GM23338 (cell line): ENCODE results near the gene TPP1. TPM values are rescaled to one million over a fixed set of nuclear protein-coding genes. Genes with fewer than 3 reads are reported as not detected.

ENCODE experiments used
- ATAC-seq: fragments of 200-7000 bp; cut with Tn5 transposase; 3 replicates; pipeline ENCODE4 v1.9.1; 2020
- DNase-seq: peaks from one replicate; pipeline ENCODE4 v3.0.0-alpha.2; 2015; ENCODE audit warnings: low spot score
- H2AFZ ChIP-seq: fragments of 200-600 bp; sonication (generic); 2 replicates; pipeline ENCODE4 v1.8.0; 2016; ENCODE audit warnings: antibody characterized with exemption, mild to moderate bottlenecking, moderate library complexity
- H3F3A ChIP-seq: fragments of 200-600 bp; sonication (generic); replicated peaks from 2 replicates; pipeline ENCODE4 v1.8.0; 2017; ENCODE audit warnings: antibody characterized with exemption, mixed run types, low read depth
- H3K27ac ChIP-seq: fragments of 200-600 bp; sonication (generic); 2 replicates; pipeline ENCODE4 v1.6.1; 2016; ENCODE audit warnings: low read depth
- H3K27me3 ChIP-seq: fragments of 200-600 bp; sonication (generic); 2 replicates; pipeline ENCODE4 v1.8.0; 2016; ENCODE audit warnings: mild to moderate bottlenecking, mixed run types, moderate library complexity; ENCODE audit not compliant: insufficient read depth
- H3K36me3 ChIP-seq: fragments of 200-600 bp; sonication (generic); 2 replicates; pipeline ENCODE4 v1.8.0; 2016; ENCODE audit warnings: mild to moderate bottlenecking; ENCODE audit not compliant: insufficient read depth
- H3K4me1 ChIP-seq: fragments of 200-600 bp; sonication (generic); 2 replicates; pipeline ENCODE4 v1.8.0; 2016; ENCODE audit warnings: mild to moderate bottlenecking, moderate library complexity; ENCODE audit not compliant: insufficient read depth
- H3K4me2 ChIP-seq: fragments of 200-600 bp; sonication (generic); 2 replicates; pipeline ENCODE4 v1.7.1; 2017; ENCODE audit warnings: mixed run types
- H3K4me3 ChIP-seq: fragments of 200-600 bp; sonication (generic); 2 replicates; pipeline ENCODE4 v1.6.1; 2016; ENCODE audit warnings: mixed run types
- H3K79me2 ChIP-seq: fragments of 200-600 bp; sonication (generic); replicated peaks from 2 replicates; pipeline ENCODE4 v1.8.0; 2017; ENCODE audit warnings: mild to moderate bottlenecking; ENCODE audit not compliant: insufficient read depth
- H3K9me2 ChIP-seq: fragments of 200-600 bp; sonication (generic); 2 replicates; pipeline ENCODE4 v1.8.0; 2017; ENCODE audit not compliant: insufficient read depth
- H4K20me1 ChIP-seq: fragments of 200-600 bp; sonication (generic); replicated peaks from 2 replicates; pipeline ENCODE4 v1.8.0; 2017; ENCODE audit warnings: mild to moderate bottlenecking; ENCODE audit not compliant: insufficient read depth
- H3K27ac Mint-ChIP-seq: 2 replicates; pipeline ENCODE4 v1.8.0; 2020; ENCODE audit warnings: inconsistent platforms, mild to moderate bottlenecking, moderate library complexity, mixed read lengths
- H3K27me3 Mint-ChIP-seq: 3 replicates; pipeline ENCODE4 v1.8.0; 2022; ENCODE audit warnings: low read depth, mild to moderate bottlenecking, moderate library complexity, mixed read lengths, inconsistent platforms; ENCODE audit not compliant: insufficient read depth, poor library complexity
- H3K36me3 Mint-ChIP-seq: 3 replicates; pipeline ENCODE4 v1.8.0; 2021; ENCODE audit warnings: low read depth, mild to moderate bottlenecking, inconsistent platforms, moderate library complexity, mixed read lengths
- H3K4me1 Mint-ChIP-seq: 3 replicates; pipeline ENCODE4 v1.8.0; 2020; ENCODE audit warnings: mild to moderate bottlenecking, inconsistent platforms, mixed read lengths
- H3K4me3 Mint-ChIP-seq: 3 replicates; pipeline ENCODE4 v1.8.0; 2021; ENCODE audit warnings: moderate library complexity, mild to moderate bottlenecking, inconsistent platforms, mixed read lengths
- H3K9me3 Mint-ChIP-seq: 3 replicates; pipeline ENCODE4 v1.8.0; 2020; ENCODE audit warnings: moderate library complexity, mild to moderate bottlenecking, inconsistent platforms, mixed read lengths
- CREB1 ChIP-seq: fragments of 250-450 bp; sonication (Bioruptor Pico); IDR thresholded peaks from 2 replicates; pipeline ENCODE4 v1.5.0; 2020; ENCODE audit warnings: low read depth, mild to moderate bottlenecking, moderate library complexity
- CTCF ChIP-seq, 2 experiments: fragments of 200-600 bp in 1 of 2; sonication (generic) in 1 of 2; conservative IDR thresholded peaks; 2 replicates each; pipeline versions ENCODE4 v1.5.1 to v1.6.1; 2016 to 2017; ENCODE audit warnings: antibody characterized with exemption in 2 of 2, low read depth in 2 of 2, mild to moderate bottlenecking in 2 of 2, moderate library complexity in 1 of 2
- EZH2 ChIP-seq: fragments of 200-600 bp; sonication (generic); IDR thresholded peaks from one replicate; pipeline ENCODE4 v1.8.0; 2017; ENCODE audit warnings: antibody characterized with exemption, mild to moderate bottlenecking, low read depth; ENCODE audit not compliant: unreplicated experiment
- EZH2phosphoT487 ChIP-seq: fragments of 200-600 bp; sonication (generic); IDR thresholded peaks from one replicate; pipeline ENCODE4 v1.8.1; 2018; ENCODE audit warnings: antibody characterized with exemption; ENCODE audit not compliant: unreplicated experiment
- JUNB ChIP-seq: IDR thresholded peaks from one replicate; pipeline ENCODE4 v1.6.1; 2016; ENCODE audit warnings: antibody characterized with exemption; ENCODE audit not compliant: unreplicated experiment
- NANOG ChIP-seq: IDR thresholded peaks from 2 replicates; pipeline ENCODE4 v1.6.1; 2016; ENCODE audit warnings: antibody characterized with exemption, borderline replicate concordance
- POLR2AphosphoS5 ChIP-seq: IDR thresholded peaks from 2 replicates; pipeline ENCODE4 v1.6.1; 2016; ENCODE audit warnings: antibody characterized with exemption, low read depth
- REST ChIP-seq: IDR thresholded peaks from one replicate; pipeline ENCODE4 v1.6.1; 2018; ENCODE audit warnings: antibody characterized with exemption; ENCODE audit not compliant: unreplicated experiment
- STAT1 ChIP-seq: IDR thresholded peaks from one replicate; pipeline ENCODE4 v1.6.1; 2016; ENCODE audit warnings: antibody characterized with exemption; ENCODE audit not compliant: unreplicated experiment
- ZNF114 ChIP-seq: fragments of 250-450 bp; sonication (Bioruptor Pico); IDR thresholded peaks from 2 replicates; pipeline ENCODE4 v1.5.0; 2020; ENCODE audit warnings: mild to moderate bottlenecking, moderate library complexity
- ZNF331 ChIP-seq: fragments of 250-450 bp; sonication (Bioruptor Pico); IDR thresholded peaks from 2 replicates; pipeline ENCODE4 v1.5.0; 2020; ENCODE audit warnings: low read depth, mild to moderate bottlenecking, moderate library complexity
- ZNF462 ChIP-seq: fragments of 250-450 bp; sonication (Bioruptor Pico); IDR thresholded peaks from 2 replicates; pipeline ENCODE4 v1.5.0; 2020; ENCODE audit warnings: mild to moderate bottlenecking, moderate library complexity
- polyA plus RNA-seq: library from polyadenylated mRNA; unstranded; fragments of >200 nt; fragmentation: Nextera tagmentation; extraction: Ambion mirVana; gene quantifications from 2 replicates; pipeline ENCODE4 v1.2.1, GENCODE V29; 2016
- total RNA-seq: library from RNA; depleted of rRNA; stranded (reverse); fragments of >200 nt; shearing (Covaris generic); gene quantifications from 2 replicates; pipeline ENCODE4 v1.2.3, GENCODE V29; 2014
- TF ChIP-seq, protein P1 (sequence below): IDR thresholded peaks from 2 replicates; pipeline ENCODE4 v1.6.1; 2016; ENCODE audit warnings: antibody characterized with exemption

The TPP1 gene
- total and polyA plus RNA-seq, 2 experiments from 2014 or later: 21.7 to 49.7 TPM

DNA sequence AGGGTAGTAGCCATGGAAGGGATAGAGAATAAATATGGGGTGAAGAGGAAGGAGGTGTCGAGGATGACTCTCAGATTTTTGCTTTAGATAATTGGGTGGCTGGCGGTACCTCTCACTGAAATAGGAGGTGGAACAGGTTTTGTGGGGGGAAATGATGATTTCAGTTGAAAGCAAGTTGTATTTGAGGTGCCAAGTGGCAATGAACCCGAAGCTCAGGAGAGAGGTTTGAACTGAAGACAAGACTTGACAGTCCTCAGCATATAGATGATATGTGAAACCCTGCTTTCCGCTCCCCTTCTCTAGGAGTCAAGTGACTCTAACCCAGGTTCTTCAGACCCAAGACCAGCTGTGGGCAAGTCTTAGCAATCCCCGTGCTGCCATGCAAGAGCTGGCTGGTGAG is 49.5 kb downstream of the TPP1 start:
- H3K27ac ChIP-seq: no peak overlapping the region
- H3F3A ChIP-seq: no peaks in the 10 kb centered on the region
- Mint-ChIP-seq H3K27ac (no peak overlapping the region), H3K4me3 (no peak overlapping the region), H3K9me3 (no peaks in the 10 kb centered on the region), H3K4me1 (peaks cover 18% of the 10 kb centered on the region), H3K36me3 (peaks cover 3% of the 10 kb centered on the region; the same call in 1 of the 3 replicates), H3K27me3 (peaks cover 14% of the 10 kb centered on the region)
- TF ChIP-seq CTCF (conservative IDR thresholded peaks at IDR 0.05; ENCODE audit: low read depth in 2 of 2): no peak
- no peak for TF ChIP-seq NANOG
- TF ChIP-seq ZNF114 (CRISPR knock-in tag): no peak
- TF ChIP-seq CREB1: no peak
- TF ChIP-seq, protein P1, sequence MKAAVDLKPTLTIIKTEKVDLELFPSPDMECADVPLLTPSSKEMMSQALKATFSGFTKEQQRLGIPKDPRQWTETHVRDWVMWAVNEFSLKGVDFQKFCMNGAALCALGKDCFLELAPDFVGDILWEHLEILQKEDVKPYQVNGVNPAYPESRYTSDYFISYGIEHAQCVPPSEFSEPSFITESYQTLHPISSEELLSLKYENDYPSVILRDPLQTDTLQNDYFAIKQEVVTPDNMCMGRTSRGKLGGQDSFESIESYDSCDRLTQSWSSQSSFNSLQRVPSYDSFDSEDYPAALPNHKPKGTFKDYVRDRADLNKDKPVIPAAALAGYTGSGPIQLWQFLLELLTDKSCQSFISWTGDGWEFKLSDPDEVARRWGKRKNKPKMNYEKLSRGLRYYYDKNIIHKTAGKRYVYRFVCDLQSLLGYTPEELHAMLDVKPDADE: no peak
- TF ChIP-seq POLR2AphosphoS5: no peak
- TF ChIP-seq EZH2phosphoT487: no peak
- TF ChIP-seq ZNF462 (CRISPR knock-in tag): no peak
- TF ChIP-seq EZH2: no peak
- no peak for TF ChIP-seq ZNF331 (CRISPR knock-in tag)
- TF ChIP-seq STAT1: no peak
- TF ChIP-seq JUNB: no peak
- TF ChIP-seq REST: no peak
- peaks cover 2% of the 10 kb centered on the region; the same call in 1 of the 2 replicates for H3K4me1 ChIP-seq
- no peak for DNase-seq
- ATAC-seq: no peak
- no peaks in the 10 kb centered on the region for H4K20me1 ChIP-seq
- no peak overlapping the region for H3K4me3 ChIP-seq
- no peak overlapping the region for H2AFZ ChIP-seq
- H3K36me3 ChIP-seq: no peaks in the 10 kb centered on the region
- H3K27me3 ChIP-seq: peaks cover 10% of the 10 kb centered on the region; the same call in 1 of the 2 replicates
- H3K9me2 ChIP-seq: no peaks in the 10 kb centered on the region
- H3K4me2 ChIP-seq: no peak overlapping the region
- no peaks in the 10 kb centered on the region for H3K79me2 ChIP-seq
